Heart left ventricle (tissue), 16 donors: ENCODE data around the gene LCA5L. TPM values are rescaled to one million over a fixed set of nuclear protein-coding genes. Genes with fewer than 3 reads are reported as not detected.
"Not testable (repeated sequence)": the region's sequence is repeated elsewhere in the genome, so short reads cannot be mapped to it uniquely, and the experiment has no call there.

ENCODE experiments used
- ATAC-seq, 4 donors: fragments of 200-7000 bp; cut with Tn5 transposase; one replicate each; pipeline ENCODE4 v1.9.1; 2020 to 2022; ENCODE audit warnings: moderate library complexity in 4 of 4, mild to moderate bottlenecking in 3 of 4, moderate number of reproducible peaks in 1 of 4
- DNase-seq, 5 donors: peaks; one replicate each; pipeline ENCODE4 v3.0.0-alpha.2; 2020
- H3K27ac ChIP-seq, 12 donors: fragments of 200-600 bp; sonication (generic) in 4 of 12; one replicate each; pipeline versions ENCODE4 v1.5.0 to v1.8.0; 2016 to 2022; ENCODE audit warnings: mild to moderate bottlenecking in 2 of 12
- H3K27me3 ChIP-seq, 9 donors: fragments of 200-600 bp; sonication (generic) in 2 of 9; one replicate each; pipeline versions ENCODE4 v1.5.1 to v1.8.0; 2016 to 2022; ENCODE audit warnings: mild to moderate bottlenecking in 3 of 9
- H3K36me3 ChIP-seq, 9 donors: fragments of 200-600 bp; sonication (generic) in 2 of 9; one replicate each; pipeline versions ENCODE4 v1.5.0 to v1.8.0; 2018 to 2022; ENCODE audit warnings: mild to moderate bottlenecking in 2 of 9
- H3K4me1 ChIP-seq, 12 donors: fragments of 200-600 bp; sonication (generic) in 4 of 12; one replicate each; pipeline versions ENCODE4 v1.5.0 to v1.8.0; 2016 to 2022; ENCODE audit warnings: mild to moderate bottlenecking in 3 of 12
- H3K4me3 ChIP-seq, 12 donors: fragments of 200-600 bp; sonication (generic) in 4 of 12; one replicate each; pipeline versions ENCODE4 v1.5.0 to v1.8.0; 2017 to 2022; ENCODE audit warnings: mild to moderate bottlenecking in 9 of 12, moderate library complexity in 4 of 12
- H3K9me3 ChIP-seq, 12 donors: fragments of 200-600 bp; sonication (generic) in 4 of 12; one replicate each; pipeline versions ENCODE4 v1.5.0 to v1.8.0; 2016 to 2022; ENCODE audit warnings: mild to moderate bottlenecking in 1 of 12
- CTCF ChIP-seq, 12 donors: fragments of 200-600 bp; sonication (generic) in 4 of 12; IDR thresholded peaks; one replicate each; pipeline versions ENCODE4 v1.5.0 to v1.8.0; 2018 to 2022; ENCODE audit warnings: antibody characterized with exemption in 12 of 12, mild to moderate bottlenecking in 5 of 12
- POLR2A ChIP-seq, 2 donors: fragments of 450-650 bp; IDR thresholded peaks; one replicate each; pipeline ENCODE4 v1.6.1; 2017; ENCODE audit warnings: antibody characterized with exemption in 2 of 2, mild to moderate bottlenecking in 2 of 2, moderate library complexity in 2 of 2
- WGBS, 4 donors: extraction: QIAGEN DNeasy Blood & Tissue Kit in 2 of 4; methylation state at CpG; one replicate each; pipeline versions ENCODE4 v1.1.5 to v1.1.7; 2013 to 2018; 5-methylcytosine and 5-hydroxymethylcytosine counted together
- intact Hi-C, 10 donors: fragments of 100-400 bp; cut with DNase I; formaldehyde crosslinking; loops; one replicate each; pipeline versions ENCODE4 v1.11.1 to v1.14.2; 2022
- polyA plus RNA-seq, 2 donors: library from polyadenylated mRNA; stranded (reverse); fragments of 200-250 nt; gene quantifications; one replicate each; pipeline ENCODE4 v1.2.3, GENCODE V29; 2013
- total RNA-seq, 9 donors: library from RNA; depleted of rRNA in 2 of 9; stranded (reverse); fragments of >200 nt in 2 of 9; fragmentation: NEBNext Ultra II Directional in 3 of 9; extraction: Animal tissue kit (Norgen Biotek cat#: 25700) in 3 of 9; gene quantifications; one replicate each; pipeline versions ENCODE4 v1.1.0 to v1.2.4, GENCODE V29; 2016 to 2023
- donor health status: ischemic (EF 13 %, LVEDD 7.1; RV severe dilation, severe dysfunction).
- donor health status: healthy with polysubstance abuse.
- donor health status: DM: no; HTN: yes; CAD: no.
- donor health status: DM: no; HTN: no; CAD: no.
- donor health status: ischemic (EF 25% LVEDD 6.9; RV normal size, moderate dysfunction).
- donor health status: ischemic (EF 25% LVEDD 5.7; RV mildly dilated, moderate dysfunction).
- donor health status: healthy.
- donor health status: DM: yes; HTN: yes; CAD: no.
- donor health status: ischemic (EF 35%, LVEDD 5.7; RV mildly dilated, moderate dysfunction).
- donor health status: nonischemic (EF 11% LVEDD 7.7; RV severe dilation, severe dysfunction).
- donor health status: DM: yes; HTN: yes; CAD: no.
- donor health status: PGD.
- donor health status: ischemic (EF 29% LVEDD 5.4; RV normal size, mild dysfunction).
- donor health status: nonischemic (EF 23%, LVEDD 6.1; RV moderate dilation, normal function).

Gene LCA5L
- total and polyA plus RNA-seq, 11 donors, result 0.65 to 1.5 (median 1.0) TPM; not detected in 2

GRCh38 chr21:39377444-39378050, 68.0 kb downstream of the LCA5L start:
- TF ChIP-seq CTCF (IDR thresholded peaks at IDR 0.05), result no peak
- no peak for TF ChIP-seq POLR2A (IDR thresholded peaks at IDR 0.05)
- 50 to 59% (median 54%) methylated on average over 7 of the region's 7 CpGs for WGBS, 4 donors

GRCh38 chr21:39375446-39375845, 70.1 kb downstream of the LCA5L start:
- no peak for DNase-seq
- 67 to 92% (median 88%) methylated on average over 2 of the region's 2 CpGs for whole genome bisulfite sequencing, 4 donors
- no peaks in the 10 kb centered on the region for H3K36me3 ChIP-seq
- TF ChIP-seq POLR2A (IDR thresholded peaks at IDR 0.05), result no peak
- no peak for TF ChIP-seq CTCF (IDR thresholded peaks at IDR 0.05)
- H3K9me3 ChIP-seq, result no peaks in the 10 kb centered on the region
- no peak overlapping the region for H3K4me3 ChIP-seq
- no peak overlapping the region for H3K27ac ChIP-seq
- H3K27me3 ChIP-seq, result peaks cover 0 to 4% (median 0%) of the 10 kb centered on the region in 9 donors
- H3K4me1 ChIP-seq, result peaks cover 0 to 11% (median 2%) of the 10 kb centered on the region in 12 donors
- intact Hi-C loops, result no loop called here
- ATAC-seq, result no peak

More at GRCh38 chr21:39377444-39378050, 68.0 kb downstream of the LCA5L start:
- no peak for ATAC-seq
- intact Hi-C loops, result loop anchor here in 1 of 10 donors (2.0 kb wide), 1 partner anchor 29 kb away; the partner anchor contains the start of gene HMGN1
- peaks cover 0 to 4% (median 0%) of the 10 kb centered on the region in 9 donors for H3K27me3 ChIP-seq
- H3K36me3 ChIP-seq, result no peaks in the 10 kb centered on the region
- peaks cover 0 to 20% (median 10%) of the 10 kb centered on the region in 12 donors for H3K4me1 ChIP-seq
- no peaks in the 10 kb centered on the region for H3K9me3 ChIP-seq
- H3K4me3 ChIP-seq, result no peak overlapping the region
- H3K27ac ChIP-seq, result peak overlapping the region in 4 of 12 donors; percentile 1 to 46 (median 17)
- no peak for DNase-seq

GRCh38 chr21:39374046-39374445, 71.5 kb downstream of the LCA5L start:
- no peaks in the 10 kb centered on the region for H3K9me3 ChIP-seq
- WGBS, 4 donors, result 75 to 81% (median 80%) methylated on average over 6 of the region's 6 CpGs
- intact Hi-C loops, result no loop called here
- H3K36me3 ChIP-seq, result no peaks in the 10 kb centered on the region
- TF ChIP-seq POLR2A (IDR thresholded peaks at IDR 0.05), result no peak
- no peak for TF ChIP-seq CTCF (IDR thresholded peaks at IDR 0.05)
- DNase-seq, result no peak
- peaks cover 0 to 4% (median 0%) of the 10 kb centered on the region in 9 donors for H3K27me3 ChIP-seq
- H3K27ac ChIP-seq, result no peak overlapping the region
- H3K4me3 ChIP-seq, result no peak overlapping the region
- ATAC-seq, result no peak
- peaks cover 0 to 10% (median 0%) of the 10 kb centered on the region in 12 donors for H3K4me1 ChIP-seq

- Histone ChIP-seq H3K4me1 (peaks cover 0 to 10% (median 0%) of the 10 kb centered on the region in 12 donors), H3K9me3 (no peaks in the 10 kb centered on the region), H3K4me3 (no peak overlapping the region), H3K36me3 (no peaks in the 10 kb centered on the region), H3K27me3 (peaks cover 0 to 4% (median 0%) of the 10 kb centered on the region in 9 donors), H3K27ac (no peak overlapping the region)
- ATAC-seq, result no peak
- intact Hi-C loops, result no loop called here
- WGBS, 4 donors, result 11 to 18% (median 15%) methylated on average over 5 of the region's 5 CpGs
- DNase-seq, result no peak
- TF ChIP-seq CTCF (IDR thresholded peaks at IDR 0.05) (peak in 3 of 12 donors; percentile 7 to 31 (median 29)), POLR2A (IDR thresholded peaks at IDR 0.05) (no peak)
These were observed 71.9 kb downstream of the LCA5L start for GRCh38 chr21:39373634-39374033.

GRCh38 chr21:39369896-39370288, 75.7 kb downstream of the LCA5L start:
- H3K27me3 ChIP-seq, H3K36me3 ChIP-seq, intact Hi-C loops, DNase-seq, H3K9me3 ChIP-seq, H3K27ac ChIP-seq, H3K4me3 ChIP-seq, ATAC-seq: not testable (repeated sequence)
- 78 to 87% (median 80%) methylated on average over 7 of the region's 7 CpGs for WGBS, 4 donors
- H3K4me1 ChIP-seq, result peaks cover 0 to 10% (median 0%) of the 10 kb centered on the region in 12 donors
